Mucosa of rectum (tissue), 2 donors: ENCODE results near the gene TRIM74.
"Not testable (repeated sequence)": the region's sequence is repeated elsewhere in the genome, so short reads cannot be mapped to it uniquely, and the experiment has no call there.

Experiments
- H3K27ac ChIP-seq, 2 donors: one replicate each; pipeline ENCODE4 v1.7.0; 2013; ENCODE audit warnings: inconsistent platforms in 2 of 2, low read depth in 2 of 2, low read length in 2 of 2
- H3K27me3 ChIP-seq, 2 donors: one replicate each; pipeline ENCODE4 v1.7.0; 2013; ENCODE audit warnings: low read length in 2 of 2; ENCODE audit not compliant: control insufficient read depth in 2 of 2, insufficient read depth in 2 of 2
- H3K36me3 ChIP-seq, 2 donors: one replicate each; pipeline ENCODE4 v1.7.0; 2013; ENCODE audit warnings: low read length in 2 of 2; ENCODE audit not compliant: control insufficient read depth in 2 of 2, insufficient read depth in 2 of 2
- H3K4me1 ChIP-seq, 2 donors: one replicate each; pipeline ENCODE4 v1.7.0; 2013; ENCODE audit warnings: low read length in 2 of 2, mild to moderate bottlenecking in 1 of 2; ENCODE audit not compliant: control insufficient read depth in 2 of 2, insufficient read depth in 2 of 2
- H3K4me3 ChIP-seq, 2 donors: one replicate each; pipeline ENCODE4 v1.7.0; 2013; ENCODE audit warnings: low read length in 2 of 2
- H3K9ac ChIP-seq, 2 donors: one replicate each; pipeline ENCODE4 v1.7.0; 2013; ENCODE audit warnings: low read length in 2 of 2, low read depth in 1 of 2, mild to moderate bottlenecking in 1 of 2
- H3K9me3 ChIP-seq, 2 donors: one replicate each; pipeline ENCODE4 v1.7.0; 2013; ENCODE audit warnings: low read length in 2 of 2; ENCODE audit not compliant: control insufficient read depth in 2 of 2
- donor health status: healthy.
- donor health status: Normal muscosa, but diverticular disease.

TRIM74 gene

GRCh38 chr7:72968980-72969516 lies at the start of gene TRIM74:
Gene TRIM74, minus strand, starts transcription at chr7:72969466. Its CDS starts 3,309 bp downstream, at chr7:72966157.
- not testable (repeated sequence) for H3K9ac ChIP-seq, H3K9me3 ChIP-seq, H3K36me3 ChIP-seq, H3K4me3 ChIP-seq, H3K27me3 ChIP-seq, H3K27ac ChIP-seq, H3K4me1 ChIP-seq

- not testable (repeated sequence) for H3K4me3 ChIP-seq, H3K27ac ChIP-seq, H3K36me3 ChIP-seq, H3K27me3 ChIP-seq, H3K4me1 ChIP-seq, H3K9ac ChIP-seq, H3K9me3 ChIP-seq
Observed at GRCh38 chr7:73006491-73006890, 37.2 kb upstream of the TRIM74 start.

DNA sequence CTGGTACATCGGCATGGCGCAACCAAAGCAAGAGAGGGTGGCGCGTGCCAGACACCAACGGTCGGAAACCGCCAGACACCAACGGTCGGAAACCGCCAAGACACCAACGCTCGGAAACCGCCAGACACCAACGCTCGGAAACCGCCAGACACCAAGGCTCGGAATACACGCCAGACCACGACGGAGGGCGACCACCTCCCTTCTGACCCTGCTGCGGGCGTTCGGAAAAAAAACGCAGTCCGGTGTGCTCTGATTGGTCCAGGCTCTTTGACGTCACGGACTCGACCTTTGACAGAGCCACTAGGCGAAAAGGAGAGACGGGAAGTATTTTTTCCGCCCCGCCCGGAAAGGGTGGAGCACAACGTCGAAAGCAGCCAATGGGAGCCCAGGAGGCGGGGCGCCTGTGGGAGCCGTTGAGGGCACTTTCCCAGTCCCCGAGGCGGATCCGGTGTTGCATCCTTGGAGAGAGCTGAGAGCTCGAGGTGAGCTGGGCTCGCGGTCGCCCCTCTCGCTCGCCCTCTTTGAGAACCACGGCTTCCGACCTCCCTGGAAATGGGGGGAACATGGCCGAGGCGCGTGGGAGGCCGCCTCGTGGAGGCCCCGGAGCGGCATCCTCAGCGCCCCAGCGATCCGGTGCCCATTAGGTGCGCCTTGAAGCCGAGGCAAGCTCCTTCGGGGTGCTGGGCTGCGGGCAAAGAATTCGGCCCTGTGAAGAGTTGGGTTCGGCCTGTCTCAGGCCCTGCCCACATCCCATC lies 36.6 kb upstream of the TRIM74 start:
- not testable (repeated sequence) for H3K36me3 ChIP-seq
- Histone ChIP-seq H3K27ac (peak overlapping the region; percentile 80 to 86), H3K9ac (peak overlapping the region; percentile 56 to 75)

GRCh38 chr7:73005356-73005692 lies 36.1 kb upstream of the TRIM74 start:
- H3K36me3 ChIP-seq, H3K9me3 ChIP-seq, H3K4me1 ChIP-seq, H3K27me3 ChIP-seq: not testable (repeated sequence)
- Histone ChIP-seq H3K4me3 (peak overlapping the region; percentile 73 to 77), H3K27ac (peak overlapping the region; percentile 80 to 84), H3K9ac (peak overlapping the region in 1 of 2 donors; percentile 75)

More for the DNA sequence above, 36.6 kb upstream of the TRIM74 start:
- H3K9me3 ChIP-seq, H3K27me3 ChIP-seq, H3K4me1 ChIP-seq: not testable (repeated sequence)
- H3K4me3 ChIP-seq: peak overlapping the region; percentile 73 to 77

GRCh38 chr7:72997887-72998468 lies 28.7 kb upstream of the TRIM74 start:
- H3K27ac ChIP-seq, H3K27me3 ChIP-seq, H3K4me3 ChIP-seq, H3K36me3 ChIP-seq, H3K4me1 ChIP-seq, H3K9ac ChIP-seq, H3K9me3 ChIP-seq: not testable (repeated sequence)

DNA sequence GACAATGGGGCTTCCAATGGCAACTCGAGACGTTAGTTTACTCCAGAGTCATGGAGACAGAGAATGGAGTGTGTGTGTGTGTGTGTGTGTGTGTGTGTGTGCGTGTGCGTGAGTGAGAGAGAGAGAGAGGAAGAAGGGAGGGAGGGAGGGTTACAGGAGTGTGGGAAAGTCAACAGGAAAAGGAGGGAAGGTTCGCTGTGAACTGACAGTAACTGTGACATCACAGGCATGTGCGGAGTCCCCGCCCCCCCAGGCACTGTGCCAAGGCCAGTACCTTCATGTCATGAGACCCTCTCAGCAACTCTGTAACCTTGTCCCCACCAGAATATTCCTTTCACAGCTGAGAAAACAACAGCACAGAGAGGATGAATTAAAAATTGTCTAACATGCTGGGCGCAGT lies 28.2 kb upstream of the TRIM74 start:
- H3K9ac ChIP-seq, H3K4me3 ChIP-seq, H3K36me3 ChIP-seq, H3K27ac ChIP-seq, H3K27me3 ChIP-seq, H3K4me1 ChIP-seq, H3K9me3 ChIP-seq: not testable (repeated sequence)

- not testable (repeated sequence) for H3K27ac ChIP-seq, H3K4me3 ChIP-seq, H3K9me3 ChIP-seq, H3K27me3 ChIP-seq, H3K4me1 ChIP-seq, H3K36me3 ChIP-seq, H3K9ac ChIP-seq
Observed at GRCh38 chr7:72995484-72995883, 26.2 kb upstream of the TRIM74 start.

DNA sequence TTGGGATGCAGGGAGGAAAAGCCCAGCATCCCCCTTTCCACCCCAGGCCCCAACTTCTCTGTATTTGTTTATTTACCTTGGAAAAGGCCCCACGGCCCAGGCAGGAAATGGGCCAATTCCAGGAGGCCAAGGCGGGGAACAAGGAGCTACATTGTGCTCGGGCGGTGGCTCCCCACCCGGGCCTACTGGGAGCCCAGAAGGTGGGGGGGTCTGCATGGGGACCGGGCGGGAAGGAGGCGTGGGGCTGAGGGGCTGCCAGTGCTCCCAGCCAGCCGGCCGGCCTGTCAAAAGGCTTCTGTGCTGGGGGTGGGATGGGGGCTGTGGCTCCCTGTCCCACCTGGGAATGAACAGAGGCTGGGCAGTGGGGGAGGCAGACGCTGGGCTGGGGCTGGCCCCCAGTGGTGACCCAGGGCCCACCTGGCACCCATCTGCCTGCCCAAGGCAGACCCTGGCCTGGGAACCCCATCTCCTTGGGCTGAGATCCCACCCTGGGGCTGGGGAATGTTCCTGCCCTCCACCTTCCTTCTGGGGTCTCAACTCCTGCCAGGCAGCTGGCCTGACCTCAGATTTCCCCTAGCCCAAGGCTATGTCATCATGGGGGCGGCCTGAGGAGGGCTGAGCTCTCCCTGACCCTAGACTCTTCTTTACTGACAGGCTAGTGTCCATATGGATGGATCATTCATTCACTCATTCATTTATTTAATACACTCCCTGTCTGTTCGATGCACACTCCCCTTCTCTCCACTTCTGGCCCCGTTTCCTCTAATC lies 21.1 kb upstream of the TRIM74 start:
- not testable (repeated sequence) for H3K4me1 ChIP-seq, H3K4me3 ChIP-seq, H3K27me3 ChIP-seq, H3K9ac ChIP-seq, H3K36me3 ChIP-seq, H3K9me3 ChIP-seq, H3K27ac ChIP-seq

DNA sequence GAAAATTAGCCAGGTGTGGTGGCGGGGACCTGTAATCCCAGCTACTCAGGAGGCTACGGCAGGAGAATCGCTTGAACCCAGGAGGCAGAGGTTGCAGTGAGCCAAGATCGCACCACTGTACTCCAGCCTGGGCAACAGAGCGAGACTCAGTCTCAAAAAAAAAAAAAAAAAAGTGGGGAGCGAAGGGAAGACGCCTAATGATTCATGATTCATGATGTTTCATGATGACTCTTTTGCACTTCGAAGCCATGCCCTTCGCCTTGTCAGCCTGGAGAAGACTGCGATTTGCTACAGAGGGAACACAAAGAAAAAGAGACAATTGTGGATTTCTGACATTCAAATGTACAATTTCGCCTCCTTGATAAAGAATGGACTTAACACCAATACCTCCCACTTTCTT lies 12.8 kb upstream of the TRIM74 start:
- not testable (repeated sequence) for H3K27me3 ChIP-seq, H3K9me3 ChIP-seq, H3K4me3 ChIP-seq, H3K4me1 ChIP-seq, H3K27ac ChIP-seq, H3K9ac ChIP-seq, H3K36me3 ChIP-seq

- H3K4me3 ChIP-seq, H3K9ac ChIP-seq, H3K36me3 ChIP-seq, H3K27me3 ChIP-seq, H3K27ac ChIP-seq, H3K9me3 ChIP-seq, H3K4me1 ChIP-seq: not testable (repeated sequence)
Observed at GRCh38 chr7:72980382-72980781, 11.1 kb upstream of the TRIM74 start.
